T-helper 2 cell (primary cell): ENCODE results near the gene ACSL3.
"Not testable (repeated sequence)": the region's sequence is repeated elsewhere in the genome, so short reads cannot be mapped to it uniquely, and the experiment has no call there.

ENCODE experiments used
- DNase-seq, 5 experiments: peaks; one replicate each; pipeline versions ENCODE4 v3.0.0 to v3.0.0-alpha.2; 2012 to 2022

The ACSL3 gene

GRCh38 chr2:222982010-222982908 lies 121.4 kb downstream of the ACSL3 start:
- DNase-seq = no peak

DNA sequence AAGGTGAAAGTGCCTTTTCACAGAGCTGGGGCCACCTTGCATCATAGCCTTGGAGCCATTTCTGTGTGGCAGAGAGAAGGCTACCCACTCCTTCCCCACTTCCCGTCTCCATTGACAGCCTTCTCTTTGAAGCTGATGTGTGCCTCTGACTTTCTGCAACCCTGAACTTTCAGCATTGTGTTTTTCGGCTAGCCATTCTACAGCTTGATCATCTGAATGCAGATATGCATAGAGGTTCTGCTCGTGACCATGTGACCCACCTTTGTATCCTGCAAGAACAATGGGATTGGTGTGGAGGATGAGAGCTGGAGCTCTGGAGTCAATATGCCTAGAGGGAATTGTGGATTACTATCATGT lies 122.1 kb downstream of the ACSL3 start:
- DNase-seq = no peak

GRCh38 chr2:222984908-222985307 lies 124.1 kb downstream of the ACSL3 start:
- DNase-seq = no peak

- no peak for DNase-seq
These were observed 128.6 kb downstream of the ACSL3 start for GRCh38 chr2:222989431-222989830.

GRCh38 chr2:222990206-222990605 lies 129.4 kb downstream of the ACSL3 start:
- DNase-seq = not testable (repeated sequence)

DNA sequence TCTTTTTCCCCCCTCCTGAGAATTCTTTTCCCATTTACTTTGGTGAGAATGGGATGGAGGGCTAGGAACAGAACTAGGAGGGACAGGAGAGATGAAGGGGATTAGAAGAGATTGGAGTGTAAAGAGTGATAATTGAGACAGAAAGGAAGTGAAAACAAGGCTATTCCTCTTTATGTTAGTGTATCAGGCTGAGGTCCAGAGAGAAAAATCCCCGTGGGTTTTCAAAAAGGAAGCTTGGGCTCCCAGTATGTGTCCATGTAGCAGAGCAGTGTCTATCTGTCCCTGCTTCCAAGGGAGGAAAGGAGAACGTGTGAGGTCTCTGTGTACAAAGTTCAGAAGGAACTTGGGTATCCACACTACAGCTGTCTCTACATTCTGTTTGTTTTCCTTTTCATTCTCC lies 131.3 kb downstream of the ACSL3 start:
- no peak for DNase-seq
